Coronary artery (tissue), 2 donors: ENCODE measurements around the gene EXOC6B.

Experiments
- DNase-seq: peaks from one replicate; pipeline ENCODE4 v3.0.0-alpha.2; 2017; ENCODE audit warnings: low spot score
- H3K27ac ChIP-seq, 2 donors: fragments of 200-600 bp; sonication (generic); one replicate each; pipeline ENCODE4 v1.5.1; 2016 to 2019
- H3K4me3 ChIP-seq: fragments of 200-600 bp; sonication (generic); 2 replicates; pipeline ENCODE4 v1.5.1; 2016; ENCODE audit warnings: mild to moderate bottlenecking, moderate library complexity
- TF ChIP-seq, protein P1 (sequence below): fragments of 200-600 bp; sonication (generic); IDR thresholded peaks from one replicate; pipeline ENCODE4 v1.5.1; 2019; ENCODE audit warnings: antibody characterized with exemption

Gene EXOC6B

DNA sequence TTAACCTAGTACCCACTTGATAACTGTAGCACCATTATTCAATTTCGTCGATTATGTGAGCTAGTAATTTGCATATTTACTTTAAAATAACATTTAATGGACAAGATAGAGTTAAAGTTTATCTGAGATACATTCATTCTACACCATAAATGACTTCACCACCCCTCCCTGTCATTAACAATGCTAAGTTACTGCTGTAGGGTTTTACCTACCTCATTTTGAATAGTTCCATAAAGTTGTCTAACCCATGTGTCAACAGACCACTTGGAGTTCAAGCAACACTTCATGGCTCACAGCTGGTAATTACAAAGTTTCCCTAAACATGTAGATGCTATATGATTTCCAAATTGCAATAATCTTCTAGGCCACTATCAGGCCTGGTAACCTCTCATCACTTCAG, 550.7 kb downstream of the EXOC6B start:
- TF ChIP-seq, protein P1, sequence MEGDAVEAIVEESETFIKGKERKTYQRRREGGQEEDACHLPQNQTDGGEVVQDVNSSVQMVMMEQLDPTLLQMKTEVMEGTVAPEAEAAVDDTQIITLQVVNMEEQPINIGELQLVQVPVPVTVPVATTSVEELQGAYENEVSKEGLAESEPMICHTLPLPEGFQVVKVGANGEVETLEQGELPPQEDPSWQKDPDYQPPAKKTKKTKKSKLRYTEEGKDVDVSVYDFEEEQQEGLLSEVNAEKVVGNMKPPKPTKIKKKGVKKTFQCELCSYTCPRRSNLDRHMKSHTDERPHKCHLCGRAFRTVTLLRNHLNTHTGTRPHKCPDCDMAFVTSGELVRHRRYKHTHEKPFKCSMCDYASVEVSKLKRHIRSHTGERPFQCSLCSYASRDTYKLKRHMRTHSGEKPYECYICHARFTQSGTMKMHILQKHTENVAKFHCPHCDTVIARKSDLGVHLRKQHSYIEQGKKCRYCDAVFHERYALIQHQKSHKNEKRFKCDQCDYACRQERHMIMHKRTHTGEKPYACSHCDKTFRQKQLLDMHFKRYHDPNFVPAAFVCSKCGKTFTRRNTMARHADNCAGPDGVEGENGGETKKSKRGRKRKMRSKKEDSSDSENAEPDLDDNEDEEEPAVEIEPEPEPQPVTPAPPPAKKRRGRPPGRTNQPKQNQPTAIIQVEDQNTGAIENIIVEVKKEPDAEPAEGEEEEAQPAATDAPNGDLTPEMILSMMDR = no peak
- Histone ChIP-seq H3K27ac (no peak overlapping the region), H3K4me3 (no peak overlapping the region)
- DNase-seq = no peak

DNA sequence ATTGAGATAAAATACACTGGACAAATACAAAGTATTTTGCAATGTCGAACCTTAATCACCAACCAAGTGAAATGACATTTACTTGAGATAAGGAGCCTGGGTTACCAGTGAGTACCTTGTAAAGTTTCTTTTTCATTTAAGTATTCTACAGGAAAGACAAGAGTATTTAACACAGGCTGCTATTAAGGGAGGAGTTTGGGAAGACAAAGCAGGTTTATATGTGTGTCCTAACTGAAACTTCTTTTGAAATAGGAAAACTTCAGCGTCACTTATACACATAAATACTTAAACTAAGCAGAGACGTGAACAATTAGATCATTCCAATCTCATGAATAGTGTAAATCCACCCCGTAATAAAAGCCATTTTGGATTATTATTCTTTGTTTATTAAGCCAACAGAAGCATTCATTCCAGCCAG, 551.4 kb downstream of the EXOC6B start:
- no peak for DNase-seq
- TF ChIP-seq, protein P1 = no peak
- Histone ChIP-seq H3K27ac (no peak overlapping the region), H3K4me3 (no peak overlapping the region)

DNA sequence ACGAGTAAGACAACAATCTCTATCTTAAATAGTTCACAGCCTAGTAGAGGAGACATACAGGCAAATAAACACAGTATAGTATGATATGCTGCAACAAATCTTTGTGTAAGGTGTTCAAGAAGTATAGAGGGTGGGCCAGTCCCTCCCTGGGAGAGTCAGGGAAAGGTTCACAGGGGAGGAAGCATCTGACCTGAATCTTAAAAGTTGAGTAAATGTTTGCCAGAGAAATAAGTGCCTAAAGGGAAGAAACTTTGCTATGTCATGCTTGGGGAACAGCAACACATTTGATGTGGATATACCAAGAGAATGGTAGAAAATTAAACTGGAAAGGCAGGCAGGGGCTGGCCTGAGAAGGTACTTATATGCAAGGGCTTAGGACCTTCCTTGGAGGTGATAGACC, 552.4 kb downstream of the EXOC6B start:
- TF ChIP-seq, protein P1 = no peak
- DNase-seq = no peak
- Histone ChIP-seq H3K4me3 (no peak overlapping the region), H3K27ac (no peak overlapping the region)

DNA sequence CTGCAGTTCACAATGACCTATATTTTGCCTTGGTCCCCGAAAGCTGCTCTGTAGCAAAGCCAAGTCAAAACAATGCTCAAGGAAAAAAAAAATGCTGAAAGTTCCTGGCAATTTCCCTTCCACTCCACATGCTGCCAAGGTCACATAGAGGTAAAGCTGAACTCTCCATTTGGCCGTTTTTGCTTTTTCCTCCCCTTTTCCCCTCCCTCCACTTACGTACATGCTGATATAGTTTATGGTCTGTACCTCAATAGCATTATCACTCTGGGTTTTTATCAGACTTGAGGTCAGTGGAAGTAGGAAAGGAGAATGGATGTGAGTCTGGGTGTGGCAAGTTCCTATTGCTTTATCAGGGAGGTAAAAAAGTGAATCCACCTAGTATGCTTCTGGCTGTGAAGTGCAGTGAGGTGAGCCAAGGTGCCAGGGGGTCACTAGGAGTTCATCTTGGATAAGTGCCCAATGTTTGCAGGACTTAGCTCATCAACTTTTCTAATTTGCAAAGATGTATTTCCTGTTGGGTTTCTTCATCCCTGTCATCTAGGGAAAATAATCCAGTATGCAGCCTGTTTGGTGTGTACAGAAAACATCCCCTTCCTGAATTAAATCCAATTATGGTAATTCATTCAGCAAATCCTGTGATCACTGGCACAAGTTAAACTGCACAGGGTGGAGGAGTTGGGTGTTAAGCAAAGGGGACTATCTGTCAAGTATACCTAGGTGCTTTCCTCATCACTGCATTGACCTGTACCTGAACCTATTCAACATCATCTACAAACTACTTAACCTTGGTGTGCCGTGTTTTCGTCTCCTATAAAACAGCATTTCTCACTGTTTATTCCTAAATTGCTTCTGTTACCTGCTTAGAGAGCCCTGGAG, 553.8 kb downstream of the EXOC6B start:
- H3K27ac ChIP-seq = no peak overlapping the region
- no peak overlapping the region for H3K4me3 ChIP-seq
- DNase-seq = no peak
- TF ChIP-seq, protein P1 = no peak

DNA sequence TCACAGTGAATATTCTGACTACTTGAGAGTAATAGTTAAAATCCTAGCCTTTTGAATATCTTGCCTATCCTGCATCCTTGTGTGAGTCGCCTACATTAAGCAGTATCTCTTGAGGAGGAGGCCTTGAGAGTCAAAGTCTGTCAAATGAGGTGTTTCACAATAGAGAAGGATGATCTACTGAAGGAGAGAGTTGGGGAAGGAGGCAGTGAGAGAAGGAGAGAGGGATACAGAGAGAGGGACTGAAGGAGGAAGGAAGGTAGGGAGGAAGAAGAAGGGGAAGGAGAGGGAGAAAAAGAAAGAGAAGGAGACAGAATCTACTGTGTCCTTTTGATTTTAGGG, 554.6 kb downstream of the EXOC6B start:
- H3K4me3 ChIP-seq = no peak overlapping the region
- TF ChIP-seq, protein P1 = no peak
- DNase-seq = no peak
- no peak overlapping the region for H3K27ac ChIP-seq

DNA sequence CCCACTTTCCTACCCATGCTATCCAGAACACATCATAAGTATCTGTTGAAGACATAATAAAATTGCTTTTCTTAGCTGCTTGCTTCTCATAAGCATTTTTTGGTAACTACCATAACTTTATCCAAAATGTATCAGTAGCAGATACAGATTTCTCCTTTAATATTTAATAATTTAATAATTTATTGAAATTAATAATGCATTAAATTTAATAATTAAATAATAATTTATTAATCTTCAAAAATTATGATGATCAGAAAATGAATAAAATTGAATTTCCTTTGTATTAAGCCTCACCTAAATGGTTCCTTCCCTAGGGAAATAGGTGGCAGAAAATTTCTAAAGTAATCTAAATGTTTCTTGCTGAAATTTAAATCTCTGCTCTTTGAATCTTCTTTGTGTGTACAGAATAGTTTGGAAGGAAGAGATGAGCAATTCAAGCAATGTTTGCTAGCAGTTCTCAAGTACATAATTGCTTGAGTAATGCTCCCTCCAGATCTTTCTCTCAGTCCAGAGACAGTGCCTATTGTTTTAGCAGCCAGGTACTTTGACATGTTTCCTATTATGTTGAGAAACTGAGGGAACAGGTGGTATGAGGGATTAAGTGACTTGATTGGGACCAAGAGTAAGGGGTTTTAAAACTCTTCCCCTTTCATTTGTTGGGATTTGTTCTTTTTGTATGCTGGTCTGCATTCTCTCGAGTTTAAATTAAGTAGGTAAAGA, 555.1 kb downstream of the EXOC6B start:
- no peak overlapping the region for H3K4me3 ChIP-seq
- H3K27ac ChIP-seq = no peak overlapping the region
- DNase-seq = no peak
- TF ChIP-seq, protein P1 = no peak

DNA sequence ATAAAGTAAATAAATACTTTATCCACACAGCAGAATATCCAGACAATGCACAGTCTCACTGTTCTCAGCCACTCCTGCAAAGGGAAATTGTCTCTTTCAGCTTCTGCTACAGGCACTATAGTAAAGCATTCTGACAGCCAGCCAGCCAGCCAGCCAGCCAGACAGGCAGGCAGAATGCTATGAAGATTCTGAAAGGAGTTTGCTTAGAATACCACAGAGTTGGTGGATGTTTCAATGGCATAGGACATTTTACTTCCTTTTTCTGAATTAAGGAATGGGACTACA, 562.1 kb downstream of the EXOC6B start:
- H3K27ac ChIP-seq = no peak overlapping the region
- TF ChIP-seq, protein P1 = no peak
- DNase-seq = no peak

More for the DNA sequence above, 562.1 kb downstream of the EXOC6B start:
- H3K4me3 ChIP-seq = no peak overlapping the region
